Endodermal cell (in vitro differentiated cells): ENCODE results near the gene KCNIP4. TPM values are rescaled to one million over a fixed set of nuclear protein-coding genes. Genes with fewer than 3 reads are reported as not detected.

Experiments
- DNase-seq: peaks from one replicate; pipeline ENCODE4 v3.0.0-alpha.2; 2017
- H3K27ac ChIP-seq: 2 replicates; pipeline ENCODE4 v1.5.1; 2013; ENCODE audit warnings: mild to moderate bottlenecking, low read depth, low read length, moderate library complexity
- H3K27me3 ChIP-seq: 2 replicates; pipeline ENCODE4 v1.6.1; 2013; ENCODE audit warnings: mild to moderate bottlenecking, low read length, moderate library complexity; ENCODE audit not compliant: insufficient read depth, control insufficient read depth, poor library complexity, severe bottlenecking
- H3K36me3 ChIP-seq: 2 replicates; pipeline ENCODE4 v1.7.0; 2013; ENCODE audit warnings: mild to moderate bottlenecking, low read length, moderate library complexity; ENCODE audit not compliant: control insufficient read depth, insufficient read depth
- H3K4me1 ChIP-seq: one replicate; pipeline ENCODE4 v1.7.0; 2013; ENCODE audit warnings: low read length; ENCODE audit not compliant: control insufficient read depth, insufficient read depth
- H3K4me3 ChIP-seq: 2 replicates; pipeline ENCODE4 v1.5.1; 2013; ENCODE audit warnings: mild to moderate bottlenecking, low read length, moderate library complexity
- H3K9ac ChIP-seq: 2 replicates; pipeline ENCODE4 v1.6.1; 2013; ENCODE audit warnings: mild to moderate bottlenecking, low read length, moderate library complexity; ENCODE audit not compliant: poor library complexity, severe bottlenecking; ENCODE audit errors: extremely low read depth
- H3K9me3 ChIP-seq: 2 replicates; pipeline ENCODE4 v1.6.1; 2013; ENCODE audit warnings: mild to moderate bottlenecking, low read length, moderate library complexity; ENCODE audit not compliant: control insufficient read depth
- H3K27ac Mint-ChIP-seq: 2 replicates; pipeline ENCODE4 v1.8.0; 2020; ENCODE audit warnings: mixed read lengths
- H3K27me3 Mint-ChIP-seq: 2 replicates; pipeline ENCODE4 v1.8.0; 2021; ENCODE audit warnings: mild to moderate bottlenecking, mixed read lengths; ENCODE audit not compliant: insufficient read depth
- H3K36me3 Mint-ChIP-seq: 2 replicates; pipeline ENCODE4 v1.8.0; 2020; ENCODE audit warnings: low read depth, mixed read lengths
- H3K4me1 Mint-ChIP-seq: 2 replicates; pipeline ENCODE4 v1.8.0; 2020; ENCODE audit warnings: mixed read lengths
- H3K4me3 Mint-ChIP-seq: 2 replicates; pipeline ENCODE4 v1.8.0; 2020; ENCODE audit warnings: mild to moderate bottlenecking, moderate library complexity, mixed read lengths
- H3K9me3 Mint-ChIP-seq: 2 replicates; pipeline ENCODE4 v1.8.0; 2020; ENCODE audit warnings: mild to moderate bottlenecking, mixed read lengths
- WGBS, 2 experiments: methylation state at CpG; one replicate each; pipeline versions ENCODE4 v1.1.5 to v1.1.7; 2013; ENCODE audit warnings: missing lambda C conversion rate in 2 of 2, mixed read lengths in 1 of 2; ENCODE audit not compliant: insufficient coverage in 1 of 2, insufficient read length in 1 of 2; 5-methylcytosine and 5-hydroxymethylcytosine counted together
- total RNA-seq, 2 donors: library from RNA; stranded (reverse); fragmentation: NEBNext Ultra II Directional in 1 of 2; extraction: Animal tissue kit (Norgen Biotek cat#: 25700) in 1 of 2; gene quantifications; 2 replicates in 1 of 2; 3 replicates in 1 of 2; pipeline ENCODE4 v1.2.1, GENCODE V29; 2021
- TF ChIP-seq, protein P1 (sequence below): fragments of 200-600 bp; sonication (generic); conservative IDR thresholded peaks from 2 replicates; pipeline ENCODE4 v1.5.0; 2021; ENCODE audit warnings: antibody characterized with exemption, mild to moderate bottlenecking

The KCNIP4 gene
- total RNA-seq, 2 donors from 2014 or later = not detected

- Mint-ChIP-seq H3K4me1 (no peaks in the 10 kb centered on the region), H3K27ac (no peak overlapping the region), H3K9me3 (no peaks in the 10 kb centered on the region), H3K27me3 (no peaks in the 10 kb centered on the region), H3K4me3 (no peak overlapping the region), H3K36me3 (no peaks in the 10 kb centered on the region)
- no peak overlapping the region for H3K27ac ChIP-seq
- TF ChIP-seq, protein P1, sequence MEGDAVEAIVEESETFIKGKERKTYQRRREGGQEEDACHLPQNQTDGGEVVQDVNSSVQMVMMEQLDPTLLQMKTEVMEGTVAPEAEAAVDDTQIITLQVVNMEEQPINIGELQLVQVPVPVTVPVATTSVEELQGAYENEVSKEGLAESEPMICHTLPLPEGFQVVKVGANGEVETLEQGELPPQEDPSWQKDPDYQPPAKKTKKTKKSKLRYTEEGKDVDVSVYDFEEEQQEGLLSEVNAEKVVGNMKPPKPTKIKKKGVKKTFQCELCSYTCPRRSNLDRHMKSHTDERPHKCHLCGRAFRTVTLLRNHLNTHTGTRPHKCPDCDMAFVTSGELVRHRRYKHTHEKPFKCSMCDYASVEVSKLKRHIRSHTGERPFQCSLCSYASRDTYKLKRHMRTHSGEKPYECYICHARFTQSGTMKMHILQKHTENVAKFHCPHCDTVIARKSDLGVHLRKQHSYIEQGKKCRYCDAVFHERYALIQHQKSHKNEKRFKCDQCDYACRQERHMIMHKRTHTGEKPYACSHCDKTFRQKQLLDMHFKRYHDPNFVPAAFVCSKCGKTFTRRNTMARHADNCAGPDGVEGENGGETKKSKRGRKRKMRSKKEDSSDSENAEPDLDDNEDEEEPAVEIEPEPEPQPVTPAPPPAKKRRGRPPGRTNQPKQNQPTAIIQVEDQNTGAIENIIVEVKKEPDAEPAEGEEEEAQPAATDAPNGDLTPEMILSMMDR = no peak
- WGBS, 2 experiments = 88% methylated on average over 1 of the region's 1 CpG; no CpG with 5 or more reads in 1 of the 2 experiments
- H3K36me3 ChIP-seq = no peaks in the 10 kb centered on the region
- H3K9ac ChIP-seq = no peak overlapping the region
- H3K4me1 ChIP-seq = no peaks in the 10 kb centered on the region
- no peaks in the 10 kb centered on the region for H3K9me3 ChIP-seq
- H3K27me3 ChIP-seq = no peaks in the 10 kb centered on the region
- H3K4me3 ChIP-seq = no peak overlapping the region
- no peak for DNase-seq
Observed at GRCh38 chr4:20916106-20916505, 1032.5 kb downstream of the KCNIP4 start.

DNA sequence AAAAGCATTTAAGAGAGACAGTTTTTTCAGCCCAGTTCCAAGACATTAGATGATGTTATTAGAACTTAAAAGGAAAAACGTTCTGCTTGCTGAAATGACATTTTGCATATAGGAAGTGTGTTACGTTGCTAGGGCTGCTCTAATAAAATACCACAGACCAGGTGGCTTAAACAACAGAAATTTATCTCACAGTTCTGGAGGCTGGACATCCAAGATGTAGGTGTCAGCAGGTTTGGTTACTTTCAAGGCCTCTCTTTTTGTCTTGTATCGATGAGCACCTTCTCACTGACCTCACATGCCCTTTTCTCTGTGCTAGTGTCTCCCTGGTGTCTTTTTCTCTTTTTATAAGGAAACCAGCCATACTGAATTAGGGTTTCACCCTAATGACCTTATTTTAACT is 1043.6 kb downstream of the KCNIP4 start:
- Histone ChIP-seq H3K27me3 (no peaks in the 10 kb centered on the region), H3K4me1 (no peaks in the 10 kb centered on the region), H3K9ac (no peak overlapping the region), H3K4me3 (no peak overlapping the region), H3K9me3 (no peaks in the 10 kb centered on the region), H3K36me3 (no peaks in the 10 kb centered on the region), H3K27ac (no peak overlapping the region)
- Mint-ChIP-seq H3K36me3 (no peaks in the 10 kb centered on the region), H3K4me3 (no peak overlapping the region), H3K27me3 (no peaks in the 10 kb centered on the region), H3K27ac (no peak overlapping the region), H3K9me3 (no peaks in the 10 kb centered on the region), H3K4me1 (no peaks in the 10 kb centered on the region)
- WGBS, 2 experiments = 87 to 100% methylated on average over 3 of the region's 3 CpGs
- DNase-seq = no peak
- TF ChIP-seq, protein P1 = no peak

DNA sequence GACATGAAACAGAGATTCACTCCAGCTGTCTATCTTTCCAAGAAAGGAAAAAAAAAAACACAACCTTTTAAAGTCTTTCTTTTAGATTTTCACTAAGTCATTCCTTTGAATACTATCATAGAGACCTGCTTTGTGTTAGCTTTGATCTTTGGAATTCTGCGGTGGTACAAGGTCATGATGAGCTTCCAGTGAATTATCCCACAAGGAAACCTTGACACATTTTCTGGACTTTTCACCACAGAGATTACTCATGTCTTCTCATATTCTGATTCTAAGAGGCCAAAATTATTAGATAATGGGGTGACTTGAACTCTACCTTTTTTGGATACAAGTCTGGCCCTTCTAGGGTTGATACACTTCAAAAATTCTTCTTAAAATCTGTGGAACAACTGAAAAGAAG is 1046.7 kb downstream of the KCNIP4 start:
- H3K27me3 ChIP-seq = no peaks in the 10 kb centered on the region
- H3K4me3 Mint-ChIP-seq = no peak overlapping the region
- H3K9me3 Mint-ChIP-seq = no peaks in the 10 kb centered on the region
- H3K4me1 Mint-ChIP-seq = no peaks in the 10 kb centered on the region
- no peak for DNase-seq
- no peak overlapping the region for H3K27ac ChIP-seq
- no peaks in the 10 kb centered on the region for H3K27me3 Mint-ChIP-seq
- H3K27ac Mint-ChIP-seq = no peak overlapping the region
- no peaks in the 10 kb centered on the region for H3K36me3 Mint-ChIP-seq
- TF ChIP-seq, protein P1 = no peak
- H3K9me3 ChIP-seq = no peaks in the 10 kb centered on the region
- H3K36me3 ChIP-seq = no peaks in the 10 kb centered on the region
- no peak overlapping the region for H3K4me3 ChIP-seq
- H3K4me1 ChIP-seq = no peaks in the 10 kb centered on the region
- WGBS, 2 experiments = 92% methylated on average over 1 of the region's 1 CpG; no CpG with 5 or more reads in 1 of the 2 experiments
- no peak overlapping the region for H3K9ac ChIP-seq
